ENCODE data around the gene TBC1D2.

DNA sequence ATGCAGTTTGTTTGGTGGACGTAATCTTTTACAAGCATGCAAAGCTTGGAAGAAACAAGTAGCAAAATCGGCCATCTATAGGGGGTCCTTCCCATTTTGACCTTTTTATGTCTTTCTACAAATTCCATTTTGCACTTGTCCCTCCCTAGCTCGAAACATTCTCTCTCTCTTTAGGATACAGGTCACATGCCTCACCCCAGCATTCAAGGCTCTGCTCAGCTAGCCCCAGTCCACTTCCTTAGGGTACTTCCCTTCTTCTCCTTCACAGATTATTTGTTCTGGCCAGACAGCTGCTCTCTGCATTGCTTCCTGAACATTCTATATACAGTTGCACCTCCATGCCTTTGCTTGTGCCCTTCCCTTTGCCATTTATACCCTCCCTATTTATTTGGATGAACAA is 104.7 kb downstream of the TBC1D2 start:
- TF ChIP-seq RNF2 (IDR thresholded peaks at IDR 0.05; ENCODE audit: borderline replicate concordance, low read depth) (no peak), TP53 (CRISPR knock-in tag; IDR thresholded peaks at IDR 0.05) (no peak), POLR2A (IDR thresholded peaks at IDR 0.05; ENCODE audit: low read length) (no peak), HOXA7 (CRISPR knock-in tag; IDR thresholded peaks at IDR 0.05) (no peak), EP300 (IDR thresholded peaks at IDR 0.05) (no peak), RCOR1 (IDR thresholded peaks at IDR 0.05; ENCODE audit: low read depth, low read length) (no peak), MAFK (IDR thresholded peaks at IDR 0.05; ENCODE audit: partially characterized antibody) (no peak), SREBF2 (IDR thresholded peaks at IDR 0.05) (no peak)
- TF ChIP-seq, protein P1, sequence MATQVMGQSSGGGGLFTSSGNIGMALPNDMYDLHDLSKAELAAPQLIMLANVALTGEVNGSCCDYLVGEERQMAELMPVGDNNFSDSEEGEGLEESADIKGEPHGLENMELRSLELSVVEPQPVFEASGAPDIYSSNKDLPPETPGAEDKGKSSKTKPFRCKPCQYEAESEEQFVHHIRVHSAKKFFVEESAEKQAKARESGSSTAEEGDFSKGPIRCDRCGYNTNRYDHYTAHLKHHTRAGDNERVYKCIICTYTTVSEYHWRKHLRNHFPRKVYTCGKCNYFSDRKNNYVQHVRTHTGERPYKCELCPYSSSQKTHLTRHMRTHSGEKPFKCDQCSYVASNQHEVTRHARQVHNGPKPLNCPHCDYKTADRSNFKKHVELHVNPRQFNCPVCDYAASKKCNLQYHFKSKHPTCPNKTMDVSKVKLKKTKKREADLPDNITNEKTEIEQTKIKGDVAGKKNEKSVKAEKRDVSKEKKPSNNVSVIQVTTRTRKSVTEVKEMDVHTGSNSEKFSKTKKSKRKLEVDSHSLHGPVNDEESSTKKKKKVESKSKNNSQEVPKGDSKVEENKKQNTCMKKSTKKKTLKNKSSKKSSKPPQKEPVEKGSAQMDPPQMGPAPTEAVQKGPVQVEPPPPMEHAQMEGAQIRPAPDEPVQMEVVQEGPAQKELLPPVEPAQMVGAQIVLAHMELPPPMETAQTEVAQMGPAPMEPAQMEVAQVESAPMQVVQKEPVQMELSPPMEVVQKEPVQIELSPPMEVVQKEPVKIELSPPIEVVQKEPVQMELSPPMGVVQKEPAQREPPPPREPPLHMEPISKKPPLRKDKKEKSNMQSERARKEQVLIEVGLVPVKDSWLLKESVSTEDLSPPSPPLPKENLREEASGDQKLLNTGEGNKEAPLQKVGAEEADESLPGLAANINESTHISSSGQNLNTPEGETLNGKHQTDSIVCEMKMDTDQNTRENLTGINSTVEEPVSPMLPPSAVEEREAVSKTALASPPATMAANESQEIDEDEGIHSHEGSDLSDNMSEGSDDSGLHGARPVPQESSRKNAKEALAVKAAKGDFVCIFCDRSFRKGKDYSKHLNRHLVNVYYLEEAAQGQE (IDR thresholded peaks at IDR 0.05): no peak
- TF ChIP-seq, protein P2, sequence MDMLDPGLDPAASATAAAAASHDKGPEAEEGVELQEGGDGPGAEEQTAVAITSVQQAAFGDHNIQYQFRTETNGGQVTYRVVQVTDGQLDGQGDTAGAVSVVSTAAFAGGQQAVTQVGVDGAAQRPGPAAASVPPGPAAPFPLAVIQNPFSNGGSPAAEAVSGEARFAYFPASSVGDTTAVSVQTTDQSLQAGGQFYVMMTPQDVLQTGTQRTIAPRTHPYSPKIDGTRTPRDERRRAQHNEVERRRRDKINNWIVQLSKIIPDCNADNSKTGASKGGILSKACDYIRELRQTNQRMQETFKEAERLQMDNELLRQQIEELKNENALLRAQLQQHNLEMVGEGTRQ (IDR thresholded peaks at IDR 0.05): no peak
- TF ChIP-seq, protein P3, sequence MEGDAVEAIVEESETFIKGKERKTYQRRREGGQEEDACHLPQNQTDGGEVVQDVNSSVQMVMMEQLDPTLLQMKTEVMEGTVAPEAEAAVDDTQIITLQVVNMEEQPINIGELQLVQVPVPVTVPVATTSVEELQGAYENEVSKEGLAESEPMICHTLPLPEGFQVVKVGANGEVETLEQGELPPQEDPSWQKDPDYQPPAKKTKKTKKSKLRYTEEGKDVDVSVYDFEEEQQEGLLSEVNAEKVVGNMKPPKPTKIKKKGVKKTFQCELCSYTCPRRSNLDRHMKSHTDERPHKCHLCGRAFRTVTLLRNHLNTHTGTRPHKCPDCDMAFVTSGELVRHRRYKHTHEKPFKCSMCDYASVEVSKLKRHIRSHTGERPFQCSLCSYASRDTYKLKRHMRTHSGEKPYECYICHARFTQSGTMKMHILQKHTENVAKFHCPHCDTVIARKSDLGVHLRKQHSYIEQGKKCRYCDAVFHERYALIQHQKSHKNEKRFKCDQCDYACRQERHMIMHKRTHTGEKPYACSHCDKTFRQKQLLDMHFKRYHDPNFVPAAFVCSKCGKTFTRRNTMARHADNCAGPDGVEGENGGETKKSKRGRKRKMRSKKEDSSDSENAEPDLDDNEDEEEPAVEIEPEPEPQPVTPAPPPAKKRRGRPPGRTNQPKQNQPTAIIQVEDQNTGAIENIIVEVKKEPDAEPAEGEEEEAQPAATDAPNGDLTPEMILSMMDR (IDR thresholded peaks at IDR 0.05): no peak

Data from A549 (cell line).